ENCODE results near the gene FASN. TPM values are rescaled to one million over a fixed set of nuclear protein-coding genes. Genes with fewer than 3 reads are reported as not detected.

FASN gene
- total RNA-seq, 1 experiment from 2014 or later: 433 TPM

GRCh38 chr17:82117139-82118090, 19.4 kb upstream of the FASN start:
- H3K23ac ChIP-seq (ENCODE audit: insufficient read length, low read depth, low read length): no peak overlapping the region
- Mint-ChIP-seq H3K36me3 (ENCODE audit: insufficient read depth in 1 of 3, low read depth in 3 of 3) (no peaks in the 10 kb centered on the region; a peak in 1 of 7 replicates), H3K4me3 (no peak overlapping the region), H3K4me1 (peaks cover 16 to 35% of the 10 kb centered on the region in 2 experiments), H3K27ac (no peak overlapping the region), H3K9me3 (no peaks in the 10 kb centered on the region), H3K27me3 (ENCODE audit: low read depth) (peaks cover 44% of the 10 kb centered on the region)
- no peak overlapping the region for H2AK5ac ChIP-seq (ENCODE audit: insufficient read length, low read length)
- TF ChIP-seq CTCF (conservative IDR thresholded peaks at IDR 0.05): no peak
- no peak overlapping the region for H2BK12ac ChIP-seq (ENCODE audit: insufficient read length, low read depth, low read length)
- H3K18ac ChIP-seq (ENCODE audit: insufficient read length, low read depth, low read length): no peak overlapping the region
- no peak overlapping the region for H2AFZ ChIP-seq (ENCODE audit: low read length)
- no peak overlapping the region for H3T11ph ChIP-seq (ENCODE audit: low read length)
- H2BK20ac ChIP-seq (ENCODE audit: low read depth, low read length, poor library complexity, severe bottlenecking): no peak overlapping the region
- H3K27ac ChIP-seq (ENCODE audit: insufficient read length, low read depth, low read length): no peak overlapping the region
- H2BK5ac ChIP-seq (ENCODE audit: insufficient read length, low read length): no peak overlapping the region
- no peaks in the 10 kb centered on the region for H3K4me1 ChIP-seq (ENCODE audit: insufficient read depth, low read length)
- no peak overlapping the region for H3K4ac ChIP-seq (ENCODE audit: low read depth, low read length)
- no peaks in the 10 kb centered on the region for H3K9me3 ChIP-seq (ENCODE audit: control insufficient read depth, low read depth, low read length)
- WGBS (ENCODE audit: extremely low coverage, insufficient read length, low lambda C conversion rate): no CpG with 5 or more reads among the region's 22 CpGs
- H3K4me2 ChIP-seq (ENCODE audit: insufficient read depth, insufficient read length, low read length): no peak overlapping the region
- H3K14ac ChIP-seq (ENCODE audit: insufficient read depth, low read length): no peak overlapping the region
- H4K8ac ChIP-seq (replicated peaks; ENCODE audit: insufficient read length, low read depth, low read length): no peak overlapping the region
- H2BK15ac ChIP-seq (ENCODE audit: low read depth, low read length): no peak overlapping the region
- H4K5ac ChIP-seq (ENCODE audit: insufficient read length, low read depth, low read length): no peak overlapping the region
- no peaks in the 10 kb centered on the region for H3K79me1 ChIP-seq (ENCODE audit: insufficient read depth, low read depth, low read length, poor library complexity, severe bottlenecking)
- no peak overlapping the region for H2BK120ac ChIP-seq (ENCODE audit: low read depth, low read length, poor library complexity, severe bottlenecking)
- no peak overlapping the region for H3K9ac ChIP-seq (ENCODE audit: extremely low read depth, insufficient read length, low read length)
- DNase-seq: peak; percentile 26
- H3K79me2 ChIP-seq (ENCODE audit: insufficient read depth, low read length): no peaks in the 10 kb centered on the region
- no peak overlapping the region for H4K91ac ChIP-seq (ENCODE audit: insufficient read length, low read depth, low read length)
- H3K27me3 ChIP-seq (ENCODE audit: insufficient read depth, low read length): no peaks in the 10 kb centered on the region
- H3K56ac ChIP-seq (ENCODE audit: insufficient read length, low read depth, low read length): no peak overlapping the region
- no peaks in the 10 kb centered on the region for H3K23me2 ChIP-seq (ENCODE audit: insufficient read length, low read depth, low read length, poor library complexity, severe bottlenecking)
- H4K20me1 ChIP-seq (ENCODE audit: control insufficient read depth, insufficient read depth, insufficient read length): peaks cover 3% of the 10 kb centered on the region

Data from H9 (cell line).